ENCODE data around the gene CHST4. TPM values are rescaled to one million over a fixed set of nuclear protein-coding genes. Genes with fewer than 3 reads are reported as not detected.
A peak's percentile ranks its signal among the peaks of the same experiment; 100 is the strongest.

The CHST4 gene
- polyA plus RNA-seq, 1 of the 3 experiments (the other 2 are of a cell fraction), result 0.08 TPM

DNA sequence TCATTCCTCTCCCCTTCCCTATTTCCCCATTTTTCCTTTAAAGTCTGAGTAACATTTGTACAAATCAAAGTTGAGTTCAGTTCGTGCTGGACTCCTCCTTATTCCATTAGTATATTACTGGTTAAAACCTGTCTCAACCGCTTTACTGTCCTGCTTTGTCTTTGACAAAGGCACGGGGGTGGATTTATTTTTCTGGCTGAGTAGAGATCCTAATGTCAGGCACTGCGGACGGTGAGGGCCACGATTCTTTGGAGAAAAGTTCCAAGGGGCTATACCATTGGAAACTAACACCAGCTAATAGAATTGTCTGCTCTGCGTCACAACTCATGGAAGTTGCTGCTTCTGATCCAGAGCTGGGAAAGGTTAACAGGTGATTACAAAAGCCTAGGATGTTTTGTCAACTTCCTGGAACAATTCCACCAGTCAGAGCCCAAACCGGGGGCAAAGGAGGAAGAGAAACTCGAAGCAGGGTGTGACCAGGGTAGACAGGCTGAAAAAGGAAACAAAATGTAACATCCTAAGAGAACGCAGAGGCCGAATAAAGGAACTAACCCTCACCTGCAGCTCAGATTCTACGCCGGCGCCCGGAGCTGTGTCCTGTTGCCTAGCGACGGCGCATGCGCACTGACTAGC lies 38.2 kb downstream of the CHST4 start:
- POLR2A ChIA-PET, result interaction anchor here (0.5 to 1.9 kb wide), 6 partner anchors 81 to 185 kb away, joined by 3 to 5 read pairs (median 4); partner anchors contain the start of gene ZNF23
- Histone ChIP-seq H3K4me2 (peak overlapping the region; percentile 82), H3K9ac (peak overlapping the region; percentile 63; the same call in 1 of the 2 replicates), H3K79me2 (ENCODE audit: insufficient read depth) (no peaks in the 10 kb centered on the region), H3K36me3 (replicated peaks in 1 of 2; ENCODE audit: control insufficient read depth in 1 of 2, insufficient read depth in 2 of 2, low read length in 1 of 2) (peaks cover 0 to 6% of the 10 kb centered on the region in 2 experiments), H4K20me1 (ENCODE audit: insufficient read depth) (no peaks in the 10 kb centered on the region), H3K27me3 (ENCODE audit: insufficient read depth) (no peaks in the 10 kb centered on the region; the same call in 1 of the 2 replicates), H2AFZ (ENCODE audit: low read depth) (peak overlapping the region; percentile 98), H3F3A (replicated peaks; ENCODE audit: insufficient read depth) (peaks cover 7% of the 10 kb centered on the region), H3K4me3 (ENCODE audit: low read depth in 2 of 2, low read length in 1 of 2) (peak overlapping the region; percentile 71 to 78), H3K4me1 (ENCODE audit: control insufficient read depth in 1 of 2, insufficient read depth in 2 of 2, low read depth in 1 of 2, low read length in 1 of 2) (peaks cover 0 to 6% of the 10 kb centered on the region in 2 experiments; a peak in 2 of 4 replicates), H3K27ac (ENCODE audit: low read depth in 2 of 2, low read length in 1 of 2) (peak overlapping the region; percentile 51 to 56; a peak in 3 of 4 replicates), H3K9me2 (no peaks in the 10 kb centered on the region), H3K9me3 (peaks cover 5% of the 10 kb centered on the region; the same call in 1 of the 2 replicates)
- WGBS (ENCODE audit: low lambda C conversion rate), result 11% methylated on average over 17 of the region's 19 CpGs
- CTCF ChIA-PET, result interaction anchor here (0.7 to 2.6 kb wide), 12 partner anchors 9 to 397 kb away, joined by 3 to 48 read pairs (median 6); no protein-coding TSS in a partner anchor
- no peak for DNase-seq
- TF ChIP-seq MEF2A (IDR thresholded peaks at IDR 0.05; ENCODE audit: borderline replicate concordance, low read depth), result no peak
- TF ChIP-seq YY1 (IDR thresholded peaks at IDR 0.05; ENCODE audit: low read depth), result no peak
- TF ChIP-seq SIN3A (IDR thresholded peaks at IDR 0.05; ENCODE audit: borderline replicate concordance, low read depth, low read length), result no peak; the same call in 1 of the 2 replicates
- no peak for TF ChIP-seq CHD2 (IDR thresholded peaks at IDR 0.05; ENCODE audit: low read length, partially characterized antibody)
- no peak for TF ChIP-seq FOSL2 (IDR thresholded peaks at IDR 0.05; ENCODE audit: borderline replicate concordance, low read depth)
- no peak for TF ChIP-seq RFX5 (IDR thresholded peaks at IDR 0.05; ENCODE audit: low read length)
- TF ChIP-seq RAD21 (IDR thresholded peaks at IDR 0.05; ENCODE audit: low read length), result no peak
- no peak for TF ChIP-seq NFIC (IDR thresholded peaks at IDR 0.05; ENCODE audit: borderline replicate concordance)
- TF ChIP-seq, protein P1, sequence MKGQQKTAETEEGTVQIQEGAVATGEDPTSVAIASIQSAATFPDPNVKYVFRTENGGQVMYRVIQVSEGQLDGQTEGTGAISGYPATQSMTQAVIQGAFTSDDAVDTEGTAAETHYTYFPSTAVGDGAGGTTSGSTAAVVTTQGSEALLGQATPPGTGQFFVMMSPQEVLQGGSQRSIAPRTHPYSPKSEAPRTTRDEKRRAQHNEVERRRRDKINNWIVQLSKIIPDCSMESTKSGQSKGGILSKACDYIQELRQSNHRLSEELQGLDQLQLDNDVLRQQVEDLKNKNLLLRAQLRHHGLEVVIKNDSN (IDR thresholded peaks at IDR 0.05; ENCODE audit: borderline replicate concordance, low read depth), result no peak
- TF ChIP-seq, protein P2, sequence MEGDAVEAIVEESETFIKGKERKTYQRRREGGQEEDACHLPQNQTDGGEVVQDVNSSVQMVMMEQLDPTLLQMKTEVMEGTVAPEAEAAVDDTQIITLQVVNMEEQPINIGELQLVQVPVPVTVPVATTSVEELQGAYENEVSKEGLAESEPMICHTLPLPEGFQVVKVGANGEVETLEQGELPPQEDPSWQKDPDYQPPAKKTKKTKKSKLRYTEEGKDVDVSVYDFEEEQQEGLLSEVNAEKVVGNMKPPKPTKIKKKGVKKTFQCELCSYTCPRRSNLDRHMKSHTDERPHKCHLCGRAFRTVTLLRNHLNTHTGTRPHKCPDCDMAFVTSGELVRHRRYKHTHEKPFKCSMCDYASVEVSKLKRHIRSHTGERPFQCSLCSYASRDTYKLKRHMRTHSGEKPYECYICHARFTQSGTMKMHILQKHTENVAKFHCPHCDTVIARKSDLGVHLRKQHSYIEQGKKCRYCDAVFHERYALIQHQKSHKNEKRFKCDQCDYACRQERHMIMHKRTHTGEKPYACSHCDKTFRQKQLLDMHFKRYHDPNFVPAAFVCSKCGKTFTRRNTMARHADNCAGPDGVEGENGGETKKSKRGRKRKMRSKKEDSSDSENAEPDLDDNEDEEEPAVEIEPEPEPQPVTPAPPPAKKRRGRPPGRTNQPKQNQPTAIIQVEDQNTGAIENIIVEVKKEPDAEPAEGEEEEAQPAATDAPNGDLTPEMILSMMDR (IDR thresholded peaks at IDR 0.05), result no peak
- no peak for TF ChIP-seq GABPA (IDR thresholded peaks at IDR 0.05; ENCODE audit: low read depth)
- TF ChIP-seq MXI1 (IDR thresholded peaks at IDR 0.05; ENCODE audit: low read depth, low read length), result no peak
- no peak for TF ChIP-seq EZH2phosphoT487 (IDR thresholded peaks at IDR 0.05; ENCODE audit: borderline replicate concordance, low read depth)

All from SK-N-SH (cell line).